A549 (cell line): Measurements from ENCODE around the gene TSPEAR.

Experiments
- CHD2 ChIP-seq: fragments of 150-350 bp; IDR thresholded peaks from 2 replicates; pipeline ENCODE4 v1.6.1; 2014; ENCODE audit warnings: low read length; ENCODE audit not compliant: partially characterized antibody
- ELK1 ChIP-seq: fragments of 150-350 bp; IDR thresholded peaks from 2 replicates; pipeline ENCODE4 v1.6.1; 2014; ENCODE audit warnings: low read depth, mild to moderate bottlenecking, low read length
- TF ChIP-seq, protein P1 (sequence below): fragments of >200 bp; sonication (Bioruptor Twin); formaldehyde crosslinking; IDR thresholded peaks from 3 replicates; pipeline ENCODE4 v1.5.1; 2016

- TF ChIP-seq, protein P1, sequence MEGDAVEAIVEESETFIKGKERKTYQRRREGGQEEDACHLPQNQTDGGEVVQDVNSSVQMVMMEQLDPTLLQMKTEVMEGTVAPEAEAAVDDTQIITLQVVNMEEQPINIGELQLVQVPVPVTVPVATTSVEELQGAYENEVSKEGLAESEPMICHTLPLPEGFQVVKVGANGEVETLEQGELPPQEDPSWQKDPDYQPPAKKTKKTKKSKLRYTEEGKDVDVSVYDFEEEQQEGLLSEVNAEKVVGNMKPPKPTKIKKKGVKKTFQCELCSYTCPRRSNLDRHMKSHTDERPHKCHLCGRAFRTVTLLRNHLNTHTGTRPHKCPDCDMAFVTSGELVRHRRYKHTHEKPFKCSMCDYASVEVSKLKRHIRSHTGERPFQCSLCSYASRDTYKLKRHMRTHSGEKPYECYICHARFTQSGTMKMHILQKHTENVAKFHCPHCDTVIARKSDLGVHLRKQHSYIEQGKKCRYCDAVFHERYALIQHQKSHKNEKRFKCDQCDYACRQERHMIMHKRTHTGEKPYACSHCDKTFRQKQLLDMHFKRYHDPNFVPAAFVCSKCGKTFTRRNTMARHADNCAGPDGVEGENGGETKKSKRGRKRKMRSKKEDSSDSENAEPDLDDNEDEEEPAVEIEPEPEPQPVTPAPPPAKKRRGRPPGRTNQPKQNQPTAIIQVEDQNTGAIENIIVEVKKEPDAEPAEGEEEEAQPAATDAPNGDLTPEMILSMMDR, result no peak
- TF ChIP-seq ELK1 (no peak), CHD2 (no peak)
Observed at GRCh38 chr21:44512496-44513388, 198.6 kb downstream of the TSPEAR start.
